SK-N-MC (cell line): Measurements from ENCODE around the gene BRI3.

Source experiments
- EZH2 ChIP-seq: fragments of 200-600 bp; sonication (generic); IDR thresholded peaks from one replicate; pipeline ENCODE4 v1.6.1; 2017; ENCODE audit warnings: antibody characterized with exemption
- POLR2AphosphoS5 ChIP-seq: IDR thresholded peaks from 2 replicates; pipeline ENCODE4 v1.6.1; 2012; ENCODE audit warnings: mild to moderate bottlenecking, low read depth, low read length, borderline replicate concordance

- no peak for TF ChIP-seq POLR2AphosphoS5
- no peak for TF ChIP-seq EZH2
These were observed 3.0 kb downstream of the BRI3 start for GRCh38 chr7:98284335-98285036.
